Measurements from ENCODE around the gene USP30. TPM values are rescaled to one million over a fixed set of nuclear protein-coding genes. Genes with fewer than 3 reads are reported as not detected.
A peak's percentile ranks its signal among the peaks of the same experiment; 100 is the strongest.

Gene USP30
- total RNA-seq, 4 donors from 2014 or later, result 10.5 to 15.4 (median 14.2) TPM

GRCh38 chr12:109127533-109128242 lies 75.3 kb downstream of the USP30 start:
- no peak for ATAC-seq
- Histone ChIP-seq H3K36me3 (no peaks in the 10 kb centered on the region), H3K4me1 (peaks cover 0 to 61% (median 7%) of the 10 kb centered on the region in 3 donors), H3K27me3 (no peaks in the 10 kb centered on the region), H3K4me3 (no peak overlapping the region), H3K27ac (peak overlapping the region in 2 of 4 donors; percentile 41 to 70), H3K9me3 (no peaks in the 10 kb centered on the region)
- 86 to 92% methylated on average over 9 to 11 of the region's 13 CpGs for whole genome bisulfite sequencing, 2 donors (ENCODE audit: low coverage in 1 of 2)
- no peak for TF ChIP-seq EP300 (IDR thresholded peaks at IDR 0.05)
- no peak for TF ChIP-seq POLR2A (IDR thresholded peaks at IDR 0.05)
- TF ChIP-seq CTCF (IDR thresholded peaks at IDR 0.05), result no peak
- no peak for TF ChIP-seq POLR2AphosphoS5 (IDR thresholded peaks at IDR 0.05)

- H3K4me3 ChIP-seq, result peak overlapping the region in 1 of 2 donors; percentile 19
- H3K36me3 ChIP-seq, result no peaks in the 10 kb centered on the region
- H3K9me3 ChIP-seq, result no peaks in the 10 kb centered on the region
- WGBS, 2 donors (ENCODE audit: low coverage in 1 of 2), result 68 to 94% methylated on average over 6 to 10 of the region's 15 CpGs
- H3K27me3 ChIP-seq, result no peaks in the 10 kb centered on the region
- ATAC-seq, result peak; percentile 11
- peak overlapping the region in 3 of 4 donors; percentile 76 to 79 (median 76) for H3K27ac ChIP-seq
- no peak for TF ChIP-seq POLR2AphosphoS5 (IDR thresholded peaks at IDR 0.05)
- no peak for TF ChIP-seq CTCF (IDR thresholded peaks at IDR 0.05)
- TF ChIP-seq POLR2A (IDR thresholded peaks at IDR 0.05), result no peak
- no peak for TF ChIP-seq EP300 (IDR thresholded peaks at IDR 0.05)
- peaks cover 3 to 85% (median 18%) of the 10 kb centered on the region in 3 donors for H3K4me1 ChIP-seq
Observed at GRCh38 chr12:109130297-109131153, 78.1 kb downstream of the USP30 start.

- peak; percentile 20 for ATAC-seq
- peak overlapping the region in 1 of 2 donors; percentile 19 for H3K4me3 ChIP-seq
- 48% methylated on average over 16 of the region's 24 CpGs; no CpG with 5 or more reads in 1 of the 2 donors for WGBS, 2 donors (ENCODE audit: low coverage in 1 of 2)
- H3K27ac ChIP-seq, result peak overlapping the region; percentile 40 to 79 (median 76)
- no peaks in the 10 kb centered on the region for H3K9me3 ChIP-seq
- peaks cover 3 to 77% (median 18%) of the 10 kb centered on the region in 3 donors for H3K4me1 ChIP-seq
- no peak for TF ChIP-seq POLR2A (IDR thresholded peaks at IDR 0.05)
- no peak for TF ChIP-seq CTCF (IDR thresholded peaks at IDR 0.05)
- no peak for TF ChIP-seq POLR2AphosphoS5 (IDR thresholded peaks at IDR 0.05)
- no peak for TF ChIP-seq EP300 (IDR thresholded peaks at IDR 0.05)
- no peaks in the 10 kb centered on the region for H3K27me3 ChIP-seq
- H3K36me3 ChIP-seq, result no peaks in the 10 kb centered on the region
Observed at GRCh38 chr12:109131154-109132050, 79.0 kb downstream of the USP30 start.

- peak; percentile 68 for ATAC-seq
Observed at GRCh38 chr12:109134186-109134917, 82.0 kb downstream of the USP30 start.

More at GRCh38 chr12:109134186-109134917, 82.0 kb downstream of the USP30 start:
- 24 to 26% methylated on average over 4 of the region's 6 CpGs for WGBS, 2 donors (ENCODE audit: low coverage in 1 of 2)
- TF ChIP-seq EP300 (IDR thresholded peaks at IDR 0.05), result no peak
- peak; percentile 53 for TF ChIP-seq POLR2AphosphoS5 (IDR thresholded peaks at IDR 0.05)
- TF ChIP-seq POLR2A (IDR thresholded peaks at IDR 0.05), result no peak
- TF ChIP-seq CTCF (IDR thresholded peaks at IDR 0.05), result peak; percentile 28 to 68 (median 54)
- H3K9me3 ChIP-seq, result no peaks in the 10 kb centered on the region
- H3K4me3 ChIP-seq, result no peak overlapping the region
- peaks cover 0 to under 1% of the 10 kb centered on the region in 2 donors for H3K36me3 ChIP-seq
- peak overlapping the region; percentile 2 to 79 (median 74) for H3K27ac ChIP-seq
- H3K27me3 ChIP-seq, result no peaks in the 10 kb centered on the region
- peaks cover 3 to 84% (median 15%) of the 10 kb centered on the region in 3 donors for H3K4me1 ChIP-seq

All from gastroesophageal sphincter (tissue), 4 donors.